ENCODE data around the gene TRAK1.

The TRAK1 gene

DNA sequence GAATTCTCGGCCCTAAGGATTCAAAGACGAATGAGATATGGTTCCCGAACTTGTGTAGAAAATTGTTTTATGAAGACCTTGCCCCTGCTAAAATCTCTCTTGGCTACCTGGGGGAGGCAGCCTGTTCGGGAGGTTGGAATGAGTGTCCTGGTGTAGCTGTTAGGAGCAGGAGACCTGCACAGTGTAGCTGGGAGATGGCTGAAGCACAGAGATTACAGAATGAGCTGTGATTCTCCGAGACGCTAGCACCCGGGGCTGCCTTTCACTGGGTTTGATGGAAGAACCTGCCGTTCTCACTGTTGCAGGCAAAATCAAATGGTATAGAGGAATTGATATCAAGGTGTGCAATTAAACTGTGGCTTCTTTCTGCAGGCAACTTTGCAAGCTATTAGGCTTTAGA lies 68.0 kb downstream of the TRAK1 start:
- no peak for DNase-seq

- no peak for DNase-seq
Measured at GRCh38 chr3:42159706-42160472, 68.7 kb downstream of the TRAK1 start.

DNA sequence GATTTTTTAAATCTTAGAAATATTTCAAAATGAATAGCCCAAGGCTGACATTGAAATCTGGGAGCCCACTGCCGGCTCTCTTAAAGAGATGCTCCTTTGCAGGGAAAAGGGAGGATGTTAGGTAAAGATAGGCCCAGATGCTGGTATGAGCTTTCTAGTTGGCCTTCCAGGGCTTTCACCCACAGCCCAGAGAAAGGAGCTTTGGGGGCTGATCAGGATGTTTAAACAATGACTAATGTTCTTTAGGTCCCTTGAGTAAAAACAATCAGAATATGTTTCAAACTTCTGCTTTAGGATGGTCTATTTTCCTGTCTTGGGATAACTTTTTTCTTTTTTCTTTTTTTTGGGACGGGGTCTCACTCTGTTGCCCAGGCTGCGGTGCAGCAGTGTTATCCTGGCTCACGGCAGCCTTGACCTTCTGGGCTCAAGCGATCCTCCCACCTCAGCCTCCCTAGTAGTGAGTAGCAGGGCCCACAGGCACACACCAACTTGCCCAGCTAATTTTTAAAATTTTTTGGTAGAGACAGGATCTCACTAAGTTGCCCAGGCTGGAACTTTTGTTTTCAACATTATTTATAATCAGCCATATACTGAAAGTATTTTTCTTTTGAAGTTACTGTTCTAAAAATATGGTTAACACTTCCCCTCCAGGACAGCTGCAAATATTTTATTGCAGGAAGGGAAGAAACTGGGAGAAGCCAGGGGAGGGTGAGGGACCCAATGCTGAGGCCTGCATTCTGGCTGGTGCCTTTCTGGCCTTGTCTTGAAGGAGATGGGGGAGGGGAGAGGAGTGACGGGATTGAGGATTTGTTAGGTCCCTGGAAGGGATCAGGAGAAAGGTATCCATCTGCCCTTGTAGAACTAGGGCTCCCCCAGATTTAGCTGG lies 70.1 kb downstream of the TRAK1 start:
- DNase-seq = no peak

GRCh38 chr3:42162462-42162861 lies 71.3 kb downstream of the TRAK1 start:
- no peak for DNase-seq

DNA sequence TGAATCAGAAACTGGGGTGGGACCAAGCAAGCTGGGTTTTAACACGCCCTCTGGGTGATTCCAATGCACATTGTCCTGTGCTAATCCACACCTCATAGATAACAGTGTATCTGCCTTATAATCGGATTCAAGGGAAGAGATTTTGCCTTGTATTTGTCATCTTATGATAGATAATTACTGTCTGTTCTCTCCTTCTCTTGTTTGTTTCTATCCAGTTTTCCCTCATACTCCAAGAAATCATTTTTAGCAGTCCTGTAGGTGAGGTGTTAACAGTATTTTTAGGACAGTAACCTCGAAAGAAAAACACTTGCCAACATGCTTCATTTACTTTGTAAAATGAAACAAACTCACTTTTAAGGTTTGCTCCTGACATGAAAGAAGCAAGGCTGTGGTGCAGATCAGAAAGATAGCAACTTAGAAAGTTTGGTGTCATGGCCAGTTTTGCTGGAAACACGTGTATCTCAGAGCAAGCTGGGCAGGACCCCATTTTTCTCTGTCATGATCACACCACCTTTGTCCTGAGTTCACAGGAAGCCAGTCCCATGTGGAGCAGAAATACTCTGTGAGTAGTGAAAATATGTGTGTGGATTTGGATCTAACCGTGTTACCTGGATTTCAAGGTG lies 72.6 kb downstream of the TRAK1 start:
- no peak for DNase-seq

DNA sequence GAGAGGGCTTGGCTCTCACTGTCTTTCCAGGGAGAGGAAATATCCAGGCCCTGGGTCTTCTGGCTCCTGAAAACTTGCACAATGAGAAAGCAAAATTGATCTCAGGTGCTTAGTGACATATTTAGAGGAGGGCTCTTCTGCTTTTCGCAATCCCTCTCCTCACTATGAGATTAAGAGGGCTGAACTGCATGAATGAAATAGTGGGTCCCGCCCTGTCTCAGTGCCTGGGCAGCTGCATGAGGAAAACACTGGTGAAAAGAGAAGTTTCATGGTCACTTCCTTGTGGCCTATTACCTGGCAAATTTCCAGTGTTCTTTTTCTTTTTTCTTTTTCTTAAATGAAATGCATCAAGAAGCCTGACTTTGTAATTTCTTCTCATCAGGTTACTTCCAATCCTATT lies 73.5 kb downstream of the TRAK1 start:
- DNase-seq = no peak

GRCh38 chr3:42165211-42165610 lies 74.1 kb downstream of the TRAK1 start:
- DNase-seq = no peak

DNA sequence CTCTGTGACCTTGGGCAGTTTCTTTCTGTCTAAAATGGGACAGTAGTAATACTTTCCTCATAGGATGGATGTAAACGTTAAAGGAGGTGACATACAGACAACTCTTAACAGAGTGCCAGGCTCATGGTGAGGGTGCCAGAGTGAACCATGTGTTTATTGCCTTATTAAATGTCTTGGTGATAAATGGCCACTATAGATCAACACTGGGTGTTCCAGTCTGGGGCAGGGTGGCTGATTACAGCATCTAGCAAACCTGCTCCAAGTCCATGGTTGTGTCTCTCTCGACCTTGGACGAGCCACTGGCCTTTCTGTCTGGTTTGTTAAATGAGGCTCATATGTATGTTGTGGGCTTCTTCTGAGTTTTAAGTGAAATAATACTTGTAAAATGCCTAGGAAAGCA lies 75.1 kb downstream of the TRAK1 start:
- DNase-seq = no peak

DNA sequence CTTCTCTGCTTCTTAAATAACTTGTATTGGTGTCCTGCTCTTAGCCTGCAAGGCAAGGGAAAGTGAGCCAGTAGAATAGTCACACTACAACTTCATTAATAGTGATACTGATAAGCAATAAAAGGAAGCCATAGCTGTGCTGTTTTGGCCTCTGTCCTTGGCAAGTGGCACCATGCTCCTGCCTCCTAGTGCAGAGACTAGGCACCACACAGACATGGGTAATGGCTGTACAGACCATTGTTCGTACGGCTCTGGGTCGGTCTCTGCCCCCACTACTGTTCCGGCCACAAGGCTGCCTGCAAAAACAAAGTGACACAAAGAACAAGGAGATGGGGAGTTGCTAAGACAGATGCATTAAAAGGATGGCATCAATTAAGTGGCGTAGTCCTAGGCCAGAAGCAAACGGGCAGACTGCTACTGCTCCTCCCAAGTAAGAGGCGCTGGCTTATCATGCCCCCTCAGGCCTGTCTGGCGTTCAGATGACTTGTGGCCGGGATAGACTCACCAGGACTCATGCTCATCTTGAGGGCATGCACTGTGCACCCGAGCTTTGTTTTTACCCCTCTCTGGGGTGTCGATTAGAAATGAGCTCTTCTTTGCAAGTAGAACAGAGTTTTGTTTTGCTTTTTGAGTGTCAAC lies 75.6 kb downstream of the TRAK1 start:
- no peak for DNase-seq

DNA sequence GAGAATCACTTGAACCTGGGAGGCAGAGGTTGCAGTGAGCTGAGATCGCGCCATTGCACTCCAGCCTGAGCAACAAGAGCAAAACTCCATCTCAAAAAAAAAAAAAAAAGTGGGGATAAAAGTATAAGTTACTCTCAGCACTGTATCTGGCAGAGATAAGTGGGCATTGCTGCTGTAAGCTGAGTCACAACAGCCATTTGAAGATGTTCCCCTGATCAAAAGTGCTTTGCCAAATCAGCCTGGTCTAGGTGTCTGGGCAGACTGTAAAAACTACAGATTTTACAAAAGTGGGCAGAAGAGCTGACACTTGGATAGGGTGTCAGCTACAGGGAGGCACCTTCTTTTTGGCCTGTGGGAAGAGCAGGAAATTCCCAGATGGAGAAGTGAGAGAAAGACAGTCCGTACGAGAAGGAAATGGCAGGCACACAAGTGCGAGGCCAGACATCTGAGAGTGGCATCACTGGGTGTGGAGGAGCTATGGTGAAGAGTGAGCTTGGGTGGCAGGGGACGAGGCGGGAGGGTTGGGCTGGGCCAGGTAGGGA lies 78.5 kb downstream of the TRAK1 start:
- DNase-seq = no peak

- DNase-seq = no peak
Measured at GRCh38 chr3:42172047-42172654, 81.0 kb downstream of the TRAK1 start.

DNA sequence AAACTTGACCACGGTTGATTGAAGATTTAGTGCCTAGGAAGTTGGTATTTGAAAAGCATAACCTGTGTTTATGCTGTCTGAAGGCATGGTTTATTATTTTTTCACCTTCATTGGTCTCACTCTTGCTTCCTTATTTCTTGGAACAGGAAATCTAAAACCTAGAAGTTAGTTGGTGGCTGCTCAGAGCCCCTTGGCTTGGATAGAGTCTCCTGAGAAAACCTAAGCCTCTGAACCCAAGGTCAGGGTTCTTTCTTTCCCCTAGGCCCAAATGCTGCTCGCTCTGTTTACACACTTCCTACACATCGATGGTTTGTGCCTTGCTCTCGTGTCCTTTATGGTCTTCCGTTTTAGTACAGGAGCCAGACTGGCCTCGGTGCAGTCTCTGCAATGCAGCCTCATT lies 82.2 kb downstream of the TRAK1 start:
- DNase-seq = no peak

- no peak for DNase-seq
Measured at GRCh38 chr3:42174679-42175385, 83.7 kb downstream of the TRAK1 start.

DNA sequence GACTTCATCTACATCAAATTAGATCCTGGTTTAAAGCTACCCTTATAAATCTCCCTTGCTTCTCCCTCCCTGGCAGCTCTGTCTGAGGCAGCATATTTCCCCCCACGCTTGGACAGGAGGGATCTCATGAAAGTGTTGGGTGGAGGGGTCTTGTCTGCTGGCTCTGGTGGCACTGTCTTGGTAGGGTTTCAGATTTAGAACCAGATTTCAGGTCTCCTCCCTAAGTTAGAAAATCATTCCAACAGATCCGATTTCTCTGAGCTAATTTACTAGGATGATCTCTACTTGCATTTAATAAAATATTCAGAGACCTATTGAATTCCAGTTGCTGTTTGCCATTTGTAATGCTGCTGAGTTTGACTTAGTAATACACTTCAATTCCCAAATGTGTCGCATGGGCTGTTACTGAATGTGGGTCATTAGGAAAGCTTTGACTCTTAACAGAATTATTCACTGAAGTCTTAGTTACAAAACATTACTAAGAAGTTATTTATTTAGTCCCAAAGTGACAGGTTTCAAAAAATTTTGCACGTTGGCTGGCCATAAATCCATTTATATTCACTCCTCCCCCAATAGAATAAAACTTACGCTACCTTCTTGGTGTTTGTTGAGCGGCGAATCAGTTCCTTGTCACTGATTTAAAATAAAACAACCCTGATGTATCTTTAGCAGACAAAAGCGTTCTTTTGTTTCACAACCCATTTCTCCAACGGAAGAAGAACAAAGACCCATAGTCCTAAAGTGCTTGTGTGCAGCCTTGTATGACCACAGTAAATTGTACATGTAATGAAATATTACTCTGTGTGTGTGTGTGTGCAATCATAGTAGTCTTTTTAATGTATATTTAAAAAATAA lies 84.5 kb downstream of the TRAK1 start:
- DNase-seq = no peak

GRCh38 chr3:42176242-42177034 lies 85.3 kb downstream of the TRAK1 start:
- DNase-seq = no peak

DNA sequence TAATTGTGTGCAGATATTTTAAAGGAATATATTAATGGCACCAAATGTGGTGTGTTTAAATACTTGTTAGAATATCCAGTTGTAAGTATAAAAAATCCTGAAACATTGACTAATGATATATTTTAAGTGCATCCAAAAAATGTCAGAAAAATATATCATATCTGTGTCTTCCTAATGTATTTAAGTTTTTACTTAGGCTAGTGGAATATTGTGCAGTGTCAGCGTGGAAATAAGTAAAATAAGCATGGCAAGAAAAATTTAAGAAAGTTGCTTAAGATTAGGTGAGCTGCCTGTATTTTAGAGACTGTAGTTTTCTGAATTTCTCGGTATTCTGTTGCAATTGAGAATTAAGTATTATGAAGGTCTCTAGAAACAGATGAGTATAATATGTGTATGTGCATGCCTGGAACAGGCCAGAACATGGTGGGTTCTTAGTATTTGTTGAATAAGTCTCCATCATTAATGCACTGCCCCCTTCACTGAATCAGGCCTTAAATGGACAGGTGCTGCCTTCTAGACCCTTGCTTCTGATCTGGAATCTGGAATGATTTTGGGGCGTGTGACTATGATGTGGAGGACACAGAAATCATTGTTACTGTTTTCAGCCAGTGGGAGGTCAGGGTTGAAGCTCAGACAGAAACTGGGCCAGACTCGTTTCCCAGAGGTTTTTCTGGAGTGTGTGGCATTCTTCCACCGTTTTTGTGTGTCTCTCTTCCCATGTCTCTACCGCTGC lies 86.1 kb downstream of the TRAK1 start:
- no peak for DNase-seq

DNA sequence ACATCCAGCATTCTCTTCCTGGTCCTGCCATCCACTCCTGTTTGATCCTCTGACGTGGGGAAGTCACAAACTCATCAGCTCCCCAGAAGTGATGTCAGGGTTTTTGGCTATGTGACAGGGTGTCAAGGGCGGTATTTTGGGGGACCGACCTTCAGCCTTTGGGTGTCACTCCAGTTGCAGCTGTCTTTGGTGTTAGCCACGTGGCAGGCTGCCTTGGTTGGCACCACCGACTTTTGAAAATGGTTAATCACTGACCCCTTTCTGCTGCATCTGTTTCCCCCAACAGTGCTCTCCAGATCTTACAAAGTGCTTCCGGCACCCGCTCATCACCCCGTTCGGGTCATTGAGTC lies 86.6 kb downstream of the TRAK1 start:
- no peak for DNase-seq

DNA sequence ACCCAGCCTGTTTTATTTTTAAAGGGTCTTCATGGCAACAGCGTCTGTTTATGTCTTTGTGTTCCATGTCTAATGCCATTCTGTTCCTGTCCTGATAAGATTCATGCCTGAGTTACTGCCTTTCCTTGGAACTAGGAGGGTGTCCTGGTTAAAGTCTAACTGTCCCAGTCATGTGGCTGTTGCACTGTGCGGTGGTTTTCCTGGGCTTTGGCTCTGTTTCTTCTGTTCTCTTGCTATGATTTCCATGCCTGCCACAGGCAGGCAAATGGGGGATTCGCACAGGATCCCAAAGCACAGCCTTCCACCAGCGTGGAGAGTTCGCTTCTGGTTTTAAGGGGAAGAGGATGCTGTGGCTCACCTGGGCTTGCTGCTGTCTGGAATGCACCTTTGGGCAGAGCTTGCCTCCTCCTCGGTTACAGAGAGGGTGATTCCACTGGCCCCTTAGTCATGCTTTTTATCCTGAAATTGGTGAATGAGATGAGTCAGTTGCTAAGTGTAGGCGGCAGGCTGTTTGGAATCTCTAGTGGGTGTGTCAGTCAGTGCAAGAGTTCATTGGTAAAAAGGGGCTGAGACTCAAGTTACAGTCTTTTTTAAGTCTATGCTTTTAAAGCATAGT lies 88.1 kb downstream of the TRAK1 start:
- DNase-seq = no peak

DNA sequence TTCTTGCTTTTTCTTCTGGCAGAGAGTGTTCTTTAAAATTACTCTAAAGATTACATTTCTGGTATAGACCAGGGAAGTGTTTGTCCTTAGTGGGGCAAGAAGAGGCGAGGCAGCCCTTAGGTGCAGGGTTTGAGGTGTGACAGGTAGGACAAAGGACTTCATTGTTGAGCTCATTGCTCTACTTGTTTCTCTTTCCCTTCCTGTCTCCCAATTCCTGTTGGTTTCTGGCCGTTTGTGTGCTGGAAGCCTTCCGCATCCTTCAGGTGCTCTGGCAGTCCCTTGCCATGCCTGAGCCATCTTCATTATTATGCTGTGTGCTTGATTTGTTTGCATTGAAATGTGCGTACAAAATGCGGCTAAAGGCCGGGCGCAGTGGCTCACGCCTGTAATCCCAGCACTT lies 89.7 kb downstream of the TRAK1 start:
- DNase-seq = no peak

Measured in activated CD8-positive, alpha-beta memory T cell treated with anti-CD3 and anti-CD28 coated beads, Interleukin-2, amount 50 U/mL, for 48 hours (primary cell).